HepG2 (cell line): Measurements from ENCODE around the gene ZBTB2. TPM values are rescaled to one million over a fixed set of nuclear protein-coding genes. Genes with fewer than 3 reads are reported as not detected.

Experiments used
- ATAC-seq: fragments of 200-7000 bp; cut with Tn5 transposase; 3 replicates; pipeline ENCODE4 v1.9.1; 2020; ENCODE audit warnings: mild to moderate bottlenecking, moderate library complexity
- BruUV-seq: library from RNA; stranded (reverse); fragments of 400-500 nt; replicated peaks from 2 replicates; lab custom pipeline; 2021; lab: Mats Ljungman, UMichigan
- CTCF ChIA-PET: fragments of 300-600 bp; formaldehyde crosslinking; extraction: SDS; loops from one replicate; lab custom pipeline; 2021; ENCODE audit warnings: low total read pairs, inconsistent platforms, low intra/inter-chr PET ratio; lab: Yijun Ruan, JAX
- POLR2A ChIA-PET: fragments of 350-600 bp; sonication (Branson Sonifier 250); formaldehyde crosslinking; loops from one replicate; lab custom pipeline; 2020; ENCODE audit warnings: antibody characterized with exemption, inconsistent platforms; lab: Yijun Ruan, JAX
- DNase-seq: peaks from one replicate; pipeline ENCODE4 v3.0.0-alpha.2; 2015; ENCODE audit warnings: low spot score
- FAIRE-seq: peaks from 3 replicates; lab custom pipeline; 2011; peaks lifted over from hg19 to GRCh38; lab: Jason Lieb, UNC
- H2AFZ ChIP-seq: one replicate; pipeline ENCODE4 v1.6.1; 2011; ENCODE audit warnings: low read length, inconsistent platforms
- H3K27ac ChIP-seq: fragments of 300-600 bp; 3 replicates; pipeline ENCODE4 v1.8.0; 2011; ENCODE audit warnings: mixed run types, mild to moderate bottlenecking, mixed read lengths, low read length, inconsistent platforms; ENCODE audit not compliant: insufficient read depth; ENCODE audit errors: extremely low read length
- H3K27me3 ChIP-seq, 2 experiments: fragments of 200-600 bp in 1 of 2; 2 replicates in 1 of 2; 3 replicates in 1 of 2; pipeline versions ENCODE4 v1.6.0 to v1.8.0; 2011; ENCODE audit warnings: low read length in 2 of 2, mild to moderate bottlenecking in 2 of 2, moderate library complexity in 2 of 2, inconsistent platforms in 1 of 2; ENCODE audit not compliant: insufficient read depth in 2 of 2, control insufficient read depth in 1 of 2
- H3K36me3 ChIP-seq, 2 experiments: fragments of 200-600 bp in 1 of 2; replicated peaks in 1 of 2; 2 replicates in 1 of 2; 3 replicates in 1 of 2; pipeline versions ENCODE4 v1.5.1 to v1.8.0; 2011; ENCODE audit warnings: low read length in 2 of 2, inconsistent platforms in 1 of 2; ENCODE audit not compliant: insufficient read depth in 2 of 2, control insufficient read depth in 1 of 2
- H3K4me1 ChIP-seq: 2 replicates; pipeline ENCODE4 v1.5.1; 2012; ENCODE audit warnings: low read length, inconsistent platforms; ENCODE audit not compliant: insufficient read depth
- H3K4me2 ChIP-seq: 2 replicates; pipeline ENCODE4 v1.6.0; 2011; ENCODE audit warnings: low read depth, low read length, inconsistent platforms
- H3K4me3 ChIP-seq, 3 experiments: fragments of 200-600 bp in 1 of 3; sonication (generic), shearing (Covaris generic) in 1 of 3; replicated peaks in 1 of 3; 2 replicates each; pipeline ENCODE4 v1.5.1; 2011 to 2016; ENCODE audit warnings: low read length in 3 of 3, inconsistent platforms in 2 of 3, low read depth in 2 of 3, mild to moderate bottlenecking in 2 of 3, control low read depth in 1 of 3, mixed read lengths in 1 of 3; ENCODE audit not compliant: insufficient read depth in 1 of 3
- H3K79me2 ChIP-seq: one replicate; pipeline ENCODE4 v1.6.1; 2011; ENCODE audit warnings: low read length, inconsistent platforms; ENCODE audit not compliant: insufficient read depth
- H3K9ac ChIP-seq: 2 replicates; pipeline ENCODE4 v1.6.0; 2011; ENCODE audit warnings: mild to moderate bottlenecking, low read depth, low read length, inconsistent platforms; ENCODE audit not compliant: insufficient read depth
- H3K9me3 ChIP-seq: 2 replicates; pipeline ENCODE4 v1.5.1; 2012; ENCODE audit warnings: mild to moderate bottlenecking, low read length
- H4K20me1 ChIP-seq: 2 replicates; pipeline ENCODE4 v1.6.0; 2011; ENCODE audit warnings: inconsistent platforms, mild to moderate bottlenecking, low read length, moderate library complexity; ENCODE audit not compliant: insufficient read depth
- EP300 ChIP-seq, 3 experiments: sonication (generic) in 1 of 3; formaldehyde crosslinking in 1 of 3; IDR thresholded peaks; 2 replicates each; pipeline versions ENCODE4 v1.5.1 to v1.6.1; 2011 to 2020; ENCODE audit warnings: low read depth in 2 of 3, low read length in 2 of 3, borderline replicate concordance in 1 of 3, improper control_type of control experiment in 1 of 3, mild to moderate bottlenecking in 1 of 3, missing genetic modification reagents in 1 of 3, moderate library complexity in 1 of 3
- JUND ChIP-seq: sonication (generic); formaldehyde crosslinking; IDR thresholded peaks from 2 replicates; pipeline ENCODE4 v1.8.0; 2022; ENCODE audit warnings: mild to moderate bottlenecking, missing genetic modification reagents
- NCOA2 ChIP-seq: sonication (generic); formaldehyde crosslinking; IDR thresholded peaks from 2 replicates; pipeline ENCODE4 v1.8.0; 2022; ENCODE audit warnings: inconsistent platforms
- SMARCE1 ChIP-seq: fragments of 450-650 bp; IDR thresholded peaks from 2 replicates; pipeline ENCODE4 v1.6.1; 2017; ENCODE audit warnings: borderline replicate concordance
- SPEN ChIP-seq: sonication (generic); formaldehyde crosslinking; IDR thresholded peaks from 2 replicates; pipeline ENCODE4 v1.5.1; 2020; ENCODE audit warnings: low read depth, mild to moderate bottlenecking, missing genetic modification reagents
- ZNF83 ChIP-seq: sonication (generic); formaldehyde crosslinking; IDR thresholded peaks from 2 replicates; pipeline ENCODE4 v1.4.0; 2020; ENCODE audit warnings: missing genetic modification reagents, mild to moderate bottlenecking, borderline replicate concordance
- WGBS: methylation state at CpG from one replicate; pipeline ENCODE4 v1.1.6; 2017; ENCODE audit warnings: low lambda C conversion rate; 5-methylcytosine and 5-hydroxymethylcytosine counted together
- in situ Hi-C: cut with HindIII; loops from 2 replicates; pipeline ENCODE4 v1.10.0; 2017; ENCODE audit warnings: low pct_unique_long_range_greater_than_20kb; ENCODE audit not compliant: extremely low pct_ligation_motif_present
- intact Hi-C: fragments of 100-400 bp; cut with micrococcal nuclease; formaldehyde crosslinking; loops from one replicate; pipeline ENCODE4 v1.10.0; 2022; ENCODE audit not compliant: unreplicated experiment
- polyA plus RNA-seq, 8 experiments: library from polyadenylated mRNA; depleted of rRNA in 3 of 8; stranded (reverse) in 7 of 8; unstranded in 1 of 8; fragments of >200 nt; fragmentation: Illumina TruSeq in 4 of 8; extraction: Trizol in 4 of 8; gene quantifications; 2 replicates each; pipeline versions ENCODE4 v1.2.1 to v1.2.3, GENCODE V29; 2011 to 2016; ENCODE audit warnings: low read depth in 4 of 8, missing spikeins in 1 of 8, mixed read lengths in 1 of 8; ENCODE audit not compliant: insufficient read depth in 1 of 8
- total RNA-seq, 5 experiments: library from RNA; depleted of rRNA; stranded (reverse); fragments of >200 nt; fragmentation: Illumina TruSeq; extraction: Trizol; gene quantifications; 2 replicates each; pipeline ENCODE4 v1.2.3, GENCODE V29; 2016; ENCODE audit warnings: low read depth in 1 of 5
- TF ChIP-seq, protein P1 (sequence below): sonication (generic); formaldehyde crosslinking; conservative IDR thresholded peaks from 2 replicates; pipeline ENCODE4 v1.4.0; 2020; ENCODE audit warnings: missing genetic modification reagents
- TF ChIP-seq, protein P2 (sequence below): sonication (generic); formaldehyde crosslinking; IDR thresholded peaks from 2 replicates; pipeline ENCODE4 v1.4.0; 2020; ENCODE audit warnings: mild to moderate bottlenecking, missing genetic modification reagents, borderline replicate concordance
- TF ChIP-seq, protein P3 (sequence below): sonication (generic); formaldehyde crosslinking; IDR thresholded peaks from 2 replicates; pipeline ENCODE4 v1.4.0; 2020; ENCODE audit warnings: mild to moderate bottlenecking, missing genetic modification reagents
- TF ChIP-seq, protein P4 (sequence below): sonication (generic); formaldehyde crosslinking; IDR thresholded peaks from 2 replicates; pipeline ENCODE4 v1.8.0; 2022; ENCODE audit warnings: mild to moderate bottlenecking, missing genetic modification reagents; ENCODE audit not compliant: insufficient replicate concordance
- TF ChIP-seq, protein P5 (sequence below): sonication (generic); formaldehyde crosslinking; IDR thresholded peaks from 2 replicates; pipeline ENCODE4 v1.4.0; 2020; ENCODE audit warnings: missing genetic modification reagents

The ZBTB2 gene
- total and polyA plus RNA-seq, 2 of the 13 experiments (the other 11 are each of a cell fraction or from before 2014, with no cell fraction given): 15.4 to 22.8 TPM

DNA sequence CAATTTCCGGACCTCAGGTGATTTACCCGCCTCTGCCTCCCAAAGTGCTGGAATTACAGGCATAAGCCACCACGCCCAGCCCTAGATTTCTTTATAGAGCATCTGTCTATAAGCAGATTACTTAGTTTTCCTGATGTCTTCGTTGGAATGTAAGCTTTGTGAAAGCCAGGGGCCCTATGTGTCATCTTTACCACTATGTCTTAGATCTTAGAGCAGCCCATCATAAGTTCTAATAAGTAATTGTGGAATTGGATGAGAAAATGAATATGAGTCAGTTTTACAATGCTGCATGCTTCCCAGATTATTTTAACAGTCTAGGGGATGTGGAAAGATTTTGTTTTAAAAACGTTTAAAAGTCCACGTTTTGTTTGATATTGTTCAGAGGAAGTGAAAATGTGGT is 9.1 kb upstream of the ZBTB2 start:
- no TSS peak for BruUV-seq
- CTCF ChIA-PET: no interaction called here
- FAIRE-seq: no peak
- Histone ChIP-seq H3K27ac (no peak overlapping the region), H3K4me3 (no peak overlapping the region), H2AFZ (no peak overlapping the region), H3K27me3 (no peaks in the 10 kb centered on the region), H4K20me1 (no peaks in the 10 kb centered on the region; the same call in 1 of the 2 replicates), H3K4me1 (peaks cover 25% of the 10 kb centered on the region), H3K36me3 (peaks cover 5 to 7% of the 10 kb centered on the region in 2 experiments; a peak in 4 of 5 replicates), H3K9me3 (no peaks in the 10 kb centered on the region), H3K9ac (no peak overlapping the region), H3K79me2 (peaks cover 70% of the 10 kb centered on the region), H3K4me2 (no peak overlapping the region)
- intact Hi-C loops: no loop called here
- 75% methylated on average over 6 of the region's 6 CpGs for WGBS
- no peak for DNase-seq
- TF ChIP-seq, protein P1, sequence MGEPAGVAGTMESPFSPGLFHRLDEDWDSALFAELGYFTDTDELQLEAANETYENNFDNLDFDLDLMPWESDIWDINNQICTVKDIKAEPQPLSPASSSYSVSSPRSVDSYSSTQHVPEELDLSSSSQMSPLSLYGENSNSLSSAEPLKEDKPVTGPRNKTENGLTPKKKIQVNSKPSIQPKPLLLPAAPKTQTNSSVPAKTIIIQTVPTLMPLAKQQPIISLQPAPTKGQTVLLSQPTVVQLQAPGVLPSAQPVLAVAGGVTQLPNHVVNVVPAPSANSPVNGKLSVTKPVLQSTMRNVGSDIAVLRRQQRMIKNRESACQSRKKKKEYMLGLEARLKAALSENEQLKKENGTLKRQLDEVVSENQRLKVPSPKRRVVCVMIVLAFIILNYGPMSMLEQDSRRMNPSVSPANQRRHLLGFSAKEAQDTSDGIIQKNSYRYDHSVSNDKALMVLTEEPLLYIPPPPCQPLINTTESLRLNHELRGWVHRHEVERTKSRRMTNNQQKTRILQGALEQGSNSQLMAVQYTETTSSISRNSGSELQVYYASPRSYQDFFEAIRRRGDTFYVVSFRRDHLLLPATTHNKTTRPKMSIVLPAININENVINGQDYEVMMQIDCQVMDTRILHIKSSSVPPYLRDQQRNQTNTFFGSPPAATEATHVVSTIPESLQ: no peak
- no peak for TF ChIP-seq ZNF83
- TF ChIP-seq, protein P2, sequence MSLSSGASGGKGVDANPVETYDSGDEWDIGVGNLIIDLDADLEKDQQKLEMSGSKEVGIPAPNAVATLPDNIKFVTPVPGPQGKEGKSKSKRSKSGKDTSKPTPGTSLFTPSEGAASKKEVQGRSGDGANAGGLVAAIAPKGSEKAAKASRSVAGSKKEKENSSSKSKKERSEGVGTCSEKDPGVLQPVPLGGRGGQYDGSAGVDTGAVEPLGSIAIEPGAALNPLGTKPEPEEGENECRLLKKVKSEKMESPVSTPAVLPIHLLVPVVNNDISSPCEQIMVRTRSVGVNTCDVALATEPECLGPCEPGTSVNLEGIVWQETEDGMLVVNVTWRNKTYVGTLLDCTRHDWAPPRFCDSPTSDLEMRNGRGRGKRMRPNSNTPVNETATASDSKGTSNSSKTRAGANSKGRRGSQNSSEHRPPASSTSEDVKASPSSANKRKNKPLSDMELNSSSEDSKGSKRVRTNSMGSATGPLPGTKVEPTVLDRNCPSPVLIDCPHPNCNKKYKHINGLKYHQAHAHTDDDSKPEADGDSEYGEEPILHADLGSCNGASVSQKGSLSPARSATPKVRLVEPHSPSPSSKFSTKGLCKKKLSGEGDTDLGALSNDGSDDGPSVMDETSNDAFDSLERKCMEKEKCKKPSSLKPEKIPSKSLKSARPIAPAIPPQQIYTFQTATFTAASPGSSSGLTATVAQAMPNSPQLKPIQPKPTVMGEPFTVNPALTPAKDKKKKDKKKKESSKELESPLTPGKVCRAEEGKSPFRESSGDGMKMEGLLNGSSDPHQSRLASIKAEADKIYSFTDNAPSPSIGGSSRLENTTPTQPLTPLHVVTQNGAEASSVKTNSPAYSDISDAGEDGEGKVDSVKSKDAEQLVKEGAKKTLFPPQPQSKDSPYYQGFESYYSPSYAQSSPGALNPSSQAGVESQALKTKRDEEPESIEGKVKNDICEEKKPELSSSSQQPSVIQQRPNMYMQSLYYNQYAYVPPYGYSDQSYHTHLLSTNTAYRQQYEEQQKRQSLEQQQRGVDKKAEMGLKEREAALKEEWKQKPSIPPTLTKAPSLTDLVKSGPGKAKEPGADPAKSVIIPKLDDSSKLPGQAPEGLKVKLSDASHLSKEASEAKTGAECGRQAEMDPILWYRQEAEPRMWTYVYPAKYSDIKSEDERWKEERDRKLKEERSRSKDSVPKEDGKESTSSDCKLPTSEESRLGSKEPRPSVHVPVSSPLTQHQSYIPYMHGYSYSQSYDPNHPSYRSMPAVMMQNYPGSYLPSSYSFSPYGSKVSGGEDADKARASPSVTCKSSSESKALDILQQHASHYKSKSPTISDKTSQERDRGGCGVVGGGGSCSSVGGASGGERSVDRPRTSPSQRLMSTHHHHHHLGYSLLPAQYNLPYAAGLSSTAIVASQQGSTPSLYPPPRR (CRISPR knock-in tag): no peak
- TF ChIP-seq SPEN (CRISPR knock-in tag): no peak
- TF ChIP-seq, protein P3, sequence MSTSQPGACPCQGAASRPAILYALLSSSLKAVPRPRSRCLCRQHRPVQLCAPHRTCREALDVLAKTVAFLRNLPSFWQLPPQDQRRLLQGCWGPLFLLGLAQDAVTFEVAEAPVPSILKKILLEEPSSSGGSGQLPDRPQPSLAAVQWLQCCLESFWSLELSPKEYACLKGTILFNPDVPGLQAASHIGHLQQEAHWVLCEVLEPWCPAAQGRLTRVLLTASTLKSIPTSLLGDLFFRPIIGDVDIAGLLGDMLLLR (CRISPR knock-in tag): no peak
- TF ChIP-seq SMARCE1: no peak
- TF ChIP-seq EP300 (IDR thresholded peaks at IDR 0.05; ENCODE audit: low read depth in 2 of 2, low read length in 2 of 2): no peak
- TF ChIP-seq EP300 (CRISPR knock-in tag; IDR thresholded peaks at IDR 0.05; ENCODE audit: borderline replicate concordance): no peak
- TF ChIP-seq JUND (CRISPR knock-in tag): no peak
- no peak for TF ChIP-seq NCOA2 (CRISPR knock-in tag)
- TF ChIP-seq, protein P4, sequence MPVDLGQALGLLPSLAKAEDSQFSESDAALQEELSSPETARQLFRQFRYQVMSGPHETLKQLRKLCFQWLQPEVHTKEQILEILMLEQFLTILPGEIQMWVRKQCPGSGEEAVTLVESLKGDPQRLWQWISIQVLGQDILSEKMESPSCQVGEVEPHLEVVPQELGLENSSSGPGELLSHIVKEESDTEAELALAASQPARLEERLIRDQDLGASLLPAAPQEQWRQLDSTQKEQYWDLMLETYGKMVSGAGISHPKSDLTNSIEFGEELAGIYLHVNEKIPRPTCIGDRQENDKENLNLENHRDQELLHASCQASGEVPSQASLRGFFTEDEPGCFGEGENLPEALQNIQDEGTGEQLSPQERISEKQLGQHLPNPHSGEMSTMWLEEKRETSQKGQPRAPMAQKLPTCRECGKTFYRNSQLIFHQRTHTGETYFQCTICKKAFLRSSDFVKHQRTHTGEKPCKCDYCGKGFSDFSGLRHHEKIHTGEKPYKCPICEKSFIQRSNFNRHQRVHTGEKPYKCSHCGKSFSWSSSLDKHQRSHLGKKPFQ (CRISPR knock-in tag): no peak
- TF ChIP-seq, protein P5, sequence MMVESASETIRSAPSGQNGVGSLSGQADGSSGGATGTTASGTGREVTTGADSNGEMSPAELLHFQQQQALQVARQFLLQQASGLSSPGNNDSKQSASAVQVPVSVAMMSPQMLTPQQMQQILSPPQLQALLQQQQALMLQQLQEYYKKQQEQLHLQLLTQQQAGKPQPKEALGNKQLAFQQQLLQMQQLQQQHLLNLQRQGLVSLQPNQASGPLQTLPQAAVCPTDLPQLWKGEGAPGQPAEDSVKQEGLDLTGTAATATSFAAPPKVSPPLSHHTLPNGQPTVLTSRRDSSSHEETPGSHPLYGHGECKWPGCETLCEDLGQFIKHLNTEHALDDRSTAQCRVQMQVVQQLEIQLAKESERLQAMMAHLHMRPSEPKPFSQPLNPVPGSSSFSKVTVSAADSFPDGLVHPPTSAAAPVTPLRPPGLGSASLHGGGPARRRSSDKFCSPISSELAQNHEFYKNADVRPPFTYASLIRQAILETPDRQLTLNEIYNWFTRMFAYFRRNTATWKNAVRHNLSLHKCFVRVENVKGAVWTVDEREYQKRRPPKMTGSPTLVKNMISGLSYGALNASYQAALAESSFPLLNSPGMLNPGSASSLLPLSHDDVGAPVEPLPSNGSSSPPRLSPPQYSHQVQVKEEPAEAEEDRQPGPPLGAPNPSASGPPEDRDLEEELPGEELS (CRISPR knock-in tag): no peak
- ATAC-seq: no peak
- in situ Hi-C loops: no loop called here
- POLR2A ChIA-PET: interaction anchor here (1.1 kb wide), 2 partner anchors 10 to 11 kb away, joined by 3 read pairs; no protein-coding TSS in a partner anchor
